ENCODE data around the gene CPLX1. TPM values are rescaled to one million over a fixed set of nuclear protein-coding genes. Genes with fewer than 3 reads are reported as not detected.

Gene CPLX1
- total RNA-seq, 1 experiment from 2014 or later: 3.5 TPM

DNA sequence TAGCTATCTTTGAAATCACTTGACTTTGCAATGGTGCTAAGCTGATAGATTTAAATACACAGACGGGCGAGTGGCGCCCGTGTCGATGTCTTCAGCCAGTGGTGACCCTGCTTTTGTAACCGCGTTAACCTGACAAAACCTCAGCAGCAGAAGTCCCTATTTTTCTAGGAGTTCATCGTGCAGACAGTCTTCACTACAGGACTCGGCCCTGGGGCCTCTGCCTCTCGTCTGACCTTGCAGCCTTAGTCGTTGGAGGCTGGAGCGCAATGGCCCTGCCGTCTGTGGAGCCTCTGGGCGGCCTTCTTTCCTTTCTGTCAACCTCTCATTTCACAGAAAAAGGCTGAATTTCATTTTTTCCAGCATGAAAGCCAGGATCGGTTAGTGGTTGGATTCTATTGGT lies 57.9 kb downstream of the CPLX1 start (continued):
- TF ChIP-seq, protein P1, sequence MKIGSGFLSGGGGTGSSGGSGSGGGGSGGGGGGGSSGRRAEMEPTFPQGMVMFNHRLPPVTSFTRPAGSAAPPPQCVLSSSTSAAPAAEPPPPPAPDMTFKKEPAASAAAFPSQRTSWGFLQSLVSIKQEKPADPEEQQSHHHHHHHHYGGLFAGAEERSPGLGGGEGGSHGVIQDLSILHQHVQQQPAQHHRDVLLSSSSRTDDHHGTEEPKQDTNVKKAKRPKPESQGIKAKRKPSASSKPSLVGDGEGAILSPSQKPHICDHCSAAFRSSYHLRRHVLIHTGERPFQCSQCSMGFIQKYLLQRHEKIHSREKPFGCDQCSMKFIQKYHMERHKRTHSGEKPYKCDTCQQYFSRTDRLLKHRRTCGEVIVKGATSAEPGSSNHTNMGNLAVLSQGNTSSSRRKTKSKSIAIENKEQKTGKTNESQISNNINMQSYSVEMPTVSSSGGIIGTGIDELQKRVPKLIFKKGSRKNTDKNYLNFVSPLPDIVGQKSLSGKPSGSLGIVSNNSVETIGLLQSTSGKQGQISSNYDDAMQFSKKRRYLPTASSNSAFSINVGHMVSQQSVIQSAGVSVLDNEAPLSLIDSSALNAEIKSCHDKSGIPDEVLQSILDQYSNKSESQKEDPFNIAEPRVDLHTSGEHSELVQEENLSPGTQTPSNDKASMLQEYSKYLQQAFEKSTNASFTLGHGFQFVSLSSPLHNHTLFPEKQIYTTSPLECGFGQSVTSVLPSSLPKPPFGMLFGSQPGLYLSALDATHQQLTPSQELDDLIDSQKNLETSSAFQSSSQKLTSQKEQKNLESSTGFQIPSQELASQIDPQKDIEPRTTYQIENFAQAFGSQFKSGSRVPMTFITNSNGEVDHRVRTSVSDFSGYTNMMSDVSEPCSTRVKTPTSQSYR (CRISPR knock-in tag; IDR thresholded peaks at IDR 0.05): no peak
- no peak for TF ChIP-seq NFE2L1 (CRISPR knock-in tag; IDR thresholded peaks at IDR 0.05)

- peaks cover 5% of the 10 kb centered on the region for H3K9me3 Mint-ChIP-seq
- POLR2A ChIA-PET: interaction anchor here (0.6 to 1.6 kb wide), 3 partner anchors 11 to 542 kb away, joined by 3 to 6 read pairs (median 4); no protein-coding TSS in a partner anchor
Measured at GRCh38 chr4:766559-767283, 59.2 kb downstream of the CPLX1 start.

GRCh38 chr4:766152-766515 lies 59.8 kb downstream of the CPLX1 start:
- ATAC-seq: peak; percentile 10; the same call in 1 of the 2 replicates
- H3K4me1 Mint-ChIP-seq: peaks cover 30% of the 10 kb centered on the region
- no peak for DNase-seq (ENCODE audit: low spot score)
- peak overlapping the region; percentile 86; the same call in 1 of the 2 replicates for H3K27ac Mint-ChIP-seq
- H3K36me3 Mint-ChIP-seq: peaks cover 76% of the 10 kb centered on the region
- POLR2A ChIA-PET: interaction anchor here (0.6 to 1.6 kb wide), 3 partner anchors 10 to 543 kb away, joined by 3 to 6 read pairs (median 4); no protein-coding TSS in a partner anchor
- peaks cover 5% of the 10 kb centered on the region for H3K9me3 Mint-ChIP-seq
- CTCF ChIA-PET: interaction anchor here (1.0 to 3.9 kb wide), 9 partner anchors 9 to 163 kb away, joined by 3 to 24 read pairs (median 5); no protein-coding TSS in a partner anchor
- H3K27me3 Mint-ChIP-seq (ENCODE audit: low read depth): no peaks in the 10 kb centered on the region
- H3K4me3 Mint-ChIP-seq: no peak overlapping the region
- no peak for TF ChIP-seq MLX (CRISPR knock-in tag; IDR thresholded peaks at IDR 0.05)
- TF ChIP-seq ETV6 (CRISPR knock-in tag; IDR thresholded peaks at IDR 0.05): no peak
- TF ChIP-seq AR (CRISPR knock-in tag; IDR thresholded peaks at IDR 0.05): no peak
- TF ChIP-seq RELA (CRISPR knock-in tag; IDR thresholded peaks at IDR 0.05; ENCODE audit: borderline replicate concordance): no peak
- no peak for TF ChIP-seq CREM (CRISPR knock-in tag; IDR thresholded peaks at IDR 0.05)
- TF ChIP-seq ZBTB21 (CRISPR knock-in tag; IDR thresholded peaks at IDR 0.05; ENCODE audit: borderline replicate concordance): no peak
- TF ChIP-seq NFATC4 (CRISPR knock-in tag; IDR thresholded peaks at IDR 0.05): no peak
- TF ChIP-seq ZNF423 (CRISPR knock-in tag; IDR thresholded peaks at IDR 0.05): no peak
- TF ChIP-seq HMGA2 (CRISPR knock-in tag; IDR thresholded peaks at IDR 0.05): no peak
- no peak for TF ChIP-seq PRDM15 (CRISPR knock-in tag; IDR thresholded peaks at IDR 0.05)

More at GRCh38 chr4:766559-767283, 59.2 kb downstream of the CPLX1 start:
- H3K27ac Mint-ChIP-seq: peak overlapping the region; percentile 95
- peak; percentile 70 for ATAC-seq
- no peaks in the 10 kb centered on the region for H3K27me3 Mint-ChIP-seq (ENCODE audit: low read depth)
- CTCF ChIA-PET: interaction anchor here (0.9 to 3.9 kb wide), 12 partner anchors 9 to 164 kb away, joined by 3 to 24 read pairs (median 4); no protein-coding TSS in a partner anchor
- no peak overlapping the region for H3K4me3 Mint-ChIP-seq
- no peak for TF ChIP-seq TP53 (CRISPR knock-in tag; IDR thresholded peaks at IDR 0.05)
- TF ChIP-seq ZNF396 (CRISPR knock-in tag; IDR thresholded peaks at IDR 0.05; ENCODE audit: borderline replicate concordance): no peak
- TF ChIP-seq ATF2 (CRISPR knock-in tag; IDR thresholded peaks at IDR 0.05; ENCODE audit: borderline replicate concordance, low read depth): no peak
- TF ChIP-seq, protein P2, sequence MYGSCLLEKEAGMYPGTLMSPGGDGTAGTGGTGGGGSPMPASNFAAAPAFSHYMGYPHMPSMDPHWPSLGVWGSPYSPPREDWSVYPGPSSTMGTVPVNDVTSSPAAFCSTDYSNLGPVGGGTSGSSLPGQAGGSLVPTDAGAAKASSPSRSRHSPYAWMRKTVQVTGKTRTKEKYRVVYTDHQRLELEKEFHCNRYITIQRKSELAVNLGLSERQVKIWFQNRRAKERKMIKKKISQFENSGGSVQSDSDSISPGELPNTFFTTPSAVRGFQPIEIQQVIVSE (CRISPR knock-in tag; IDR thresholded peaks at IDR 0.05; ENCODE audit: borderline replicate concordance): no peak
- TF ChIP-seq ZNF121 (CRISPR knock-in tag; IDR thresholded peaks at IDR 0.05): peak; percentile 46
- TF ChIP-seq GRHL2 (CRISPR knock-in tag; IDR thresholded peaks at IDR 0.05; ENCODE audit: insufficient replicate concordance, severe bottlenecking): no peak
- no peak for TF ChIP-seq SOX15 (CRISPR knock-in tag; IDR thresholded peaks at IDR 0.05)
- TF ChIP-seq EMX1 (CRISPR knock-in tag; IDR thresholded peaks at IDR 0.05): 0 out of 2 replicates have a peak, but pooled peaks have one; percentile 30
- TF ChIP-seq, protein P3, sequence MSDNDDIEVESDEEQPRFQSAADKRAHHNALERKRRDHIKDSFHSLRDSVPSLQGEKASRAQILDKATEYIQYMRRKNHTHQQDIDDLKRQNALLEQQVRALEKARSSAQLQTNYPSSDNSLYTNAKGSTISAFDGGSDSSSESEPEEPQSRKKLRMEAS (CRISPR knock-in tag; IDR thresholded peaks at IDR 0.05): peak; percentile 25; the same call in 1 of the 2 replicates
- TF ChIP-seq TEAD1 (CRISPR knock-in tag; IDR thresholded peaks at IDR 0.05): 0 out of 2 replicates have a peak, but pooled peaks have one; percentile 39
- DNase-seq (ENCODE audit: low spot score): no peak
- H3K36me3 Mint-ChIP-seq: peaks cover 71% of the 10 kb centered on the region
- H3K4me1 Mint-ChIP-seq: peaks cover 30% of the 10 kb centered on the region
